BJ (cell line): Measurements from ENCODE around the gene TBX6. TPM values are rescaled to one million over a fixed set of nuclear protein-coding genes. Genes with fewer than 3 reads are reported as not detected.
A peak's percentile ranks its signal among the peaks of the same experiment; 100 is the strongest.

Source experiments
- CTCF ChIA-PET: fragments of 350-600 bp; formaldehyde crosslinking; extraction: SDS; loops from one replicate; lab custom pipeline; 2021; ENCODE audit warnings: antibody characterized with exemption, inconsistent platforms; lab: Yijun Ruan, JAX
- POLR2A ChIA-PET: fragments of 300-600 bp; sonication (Branson Sonifier 250); formaldehyde crosslinking; extraction: SDS; loops from one replicate; lab custom pipeline; 2021; ENCODE audit warnings: antibody characterized with exemption; lab: Charles Lee
- DNase-seq: peaks from one replicate; pipeline ENCODE4 v3.0.0-alpha.2; 2011; ENCODE audit warnings: low read depth
- H3K27me3 ChIP-seq: 2 replicates; pipeline ENCODE4 v1.6.0; 2011; ENCODE audit warnings: low read length; ENCODE audit not compliant: control insufficient read depth, insufficient read depth
- H3K36me3 ChIP-seq: 2 replicates; pipeline ENCODE4 v1.5.1; 2011; ENCODE audit warnings: low read length; ENCODE audit not compliant: control insufficient read depth, insufficient read depth
- H3K4me3 ChIP-seq: 2 replicates; pipeline ENCODE4 v1.5.1; 2011; ENCODE audit warnings: low read depth, mild to moderate bottlenecking, control low read depth, low read length
- CTCF ChIP-seq: IDR thresholded peaks from 2 replicates; pipeline ENCODE4 v1.5.1; 2011; ENCODE audit warnings: low read depth, mild to moderate bottlenecking, control low read depth, inconsistent platforms, low read length, moderate library complexity; ENCODE audit not compliant: insufficient read depth
- polyA plus RNA-seq: library from polyadenylated mRNA; depleted of rRNA; stranded (reverse); fragments of >200 nt; gene quantifications from 2 replicates; pipeline ENCODE4 v1.2.3, GENCODE V29; 2011

TBX6 gene
- polyA plus RNA-seq, 1 experiment: 0.04 TPM

GRCh38 chr16:30121741-30122571 is 30.2 kb upstream of the TBX6 start:
- Histone ChIP-seq H3K4me3 (peak overlapping the region; percentile 96), H3K36me3 (peaks cover 10% of the 10 kb centered on the region), H3K27me3 (no peaks in the 10 kb centered on the region)
- ChIA-PET CTCF (interaction anchor here (2.2 kb wide), 1 partner anchor 9 kb away, joined by 7 read pairs; the partner anchor contains the start of gene GDPD3), POLR2A (no interaction called here)
- TF ChIP-seq CTCF: no peak
- no peak for DNase-seq

GRCh38 chr16:30120340-30121105 is 28.8 kb upstream of the TBX6 start:
- ChIA-PET POLR2A (no interaction called here), CTCF (interaction anchor here (2.2 kb wide), 1 partner anchor 8 kb away, joined by 7 read pairs; the partner anchor contains the start of gene GDPD3)
- TF ChIP-seq CTCF: no peak
- no peak overlapping the region for H3K4me3 ChIP-seq
- H3K36me3 ChIP-seq: peaks cover 15% of the 10 kb centered on the region
- no peak for DNase-seq
- H3K27me3 ChIP-seq: no peaks in the 10 kb centered on the region

GRCh38 chr16:30119428-30119827 is 27.7 kb upstream of the TBX6 start:
- DNase-seq: no peak
- TF ChIP-seq CTCF: no peak
- Histone ChIP-seq H3K4me3 (no peak overlapping the region), H3K36me3 (peaks cover 20% of the 10 kb centered on the region), H3K27me3 (no peaks in the 10 kb centered on the region)
- CTCF ChIA-PET: no interaction called here
- POLR2A ChIA-PET: no interaction called here

GRCh38 chr16:30117768-30118167 is 26.0 kb upstream of the TBX6 start:
- ChIA-PET CTCF (no interaction called here), POLR2A (no interaction called here)
- DNase-seq: no peak
- Histone ChIP-seq H3K4me3 (no peak overlapping the region), H3K36me3 (peaks cover 21% of the 10 kb centered on the region), H3K27me3 (no peaks in the 10 kb centered on the region)
- TF ChIP-seq CTCF: no peak
